GM19372 (cell line): ENCODE data around the gene LBHD1.
"Not testable (repeated sequence)": the region's sequence is repeated elsewhere in the genome, so short reads cannot be mapped to it uniquely, and the experiment has no call there.

Experiments used
- ATAC-seq: cut with Tn5 transposase; IDR thresholded peaks from one replicate; pipeline ENCODE4 v1.9.1; 2021; ENCODE audit warnings: mild to moderate bottlenecking, low read depth, moderate library complexity; ENCODE audit not compliant: unreplicated experiment

LBHD1 gene

GRCh38 chr11:62621567-62622470, 50.2 kb downstream of the LBHD1 start, which contains the start of gene B3GAT3:
B3GAT3 (minus strand) TSS chr11:62621986; CDS start chr11:62621947, 39 bp downstream.
- ATAC-seq: peak; percentile 96

GRCh38 chr11:62621027-62621566, 51.0 kb downstream of the LBHD1 start:
- ATAC-seq: no peak

DNA sequence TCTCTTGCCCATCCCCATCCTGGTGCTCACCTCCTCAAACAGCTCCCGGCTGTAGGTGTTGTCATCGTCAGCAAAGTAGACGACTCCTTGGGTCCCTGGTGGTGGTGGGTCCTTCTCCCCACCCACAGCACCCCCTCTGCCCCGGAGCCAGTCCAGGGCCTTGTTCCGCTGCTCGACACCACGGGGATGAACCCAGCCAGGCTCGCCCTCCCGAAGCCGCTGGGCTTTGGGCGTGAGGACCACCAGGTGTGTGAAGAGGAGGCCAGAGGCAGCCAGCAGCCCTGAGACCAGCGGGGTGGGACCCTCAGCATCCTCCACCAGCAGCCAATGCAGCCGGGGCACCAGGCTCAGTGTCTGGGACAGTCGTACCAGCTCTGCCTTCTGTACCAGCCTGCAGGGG, 55.1 kb downstream of the LBHD1 start:
- not testable (repeated sequence) for ATAC-seq

GRCh38 chr11:62615521-62615920, 56.5 kb downstream of the LBHD1 start:
- no peak for ATAC-seq

DNA sequence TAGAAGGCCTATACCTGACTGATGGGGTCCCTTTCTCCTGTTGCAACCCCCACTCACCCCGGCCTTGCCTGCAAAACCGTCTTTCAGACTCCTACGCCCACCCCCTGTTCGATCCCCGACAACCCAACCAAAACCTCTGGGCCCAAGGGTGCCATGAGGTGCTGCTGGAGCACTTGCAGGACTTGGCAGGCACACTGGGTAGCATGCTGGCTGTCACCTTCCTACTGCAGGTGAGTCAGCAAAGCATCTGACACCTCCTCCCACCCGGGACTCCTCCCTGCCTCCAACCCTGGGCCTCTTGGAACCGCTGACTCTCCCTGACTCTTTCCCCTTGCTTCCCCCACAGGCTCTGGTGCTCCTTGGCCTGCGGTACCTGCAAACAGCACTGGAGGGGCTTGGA, 57.8 kb downstream of the LBHD1 start:
- ATAC-seq: no peak

DNA sequence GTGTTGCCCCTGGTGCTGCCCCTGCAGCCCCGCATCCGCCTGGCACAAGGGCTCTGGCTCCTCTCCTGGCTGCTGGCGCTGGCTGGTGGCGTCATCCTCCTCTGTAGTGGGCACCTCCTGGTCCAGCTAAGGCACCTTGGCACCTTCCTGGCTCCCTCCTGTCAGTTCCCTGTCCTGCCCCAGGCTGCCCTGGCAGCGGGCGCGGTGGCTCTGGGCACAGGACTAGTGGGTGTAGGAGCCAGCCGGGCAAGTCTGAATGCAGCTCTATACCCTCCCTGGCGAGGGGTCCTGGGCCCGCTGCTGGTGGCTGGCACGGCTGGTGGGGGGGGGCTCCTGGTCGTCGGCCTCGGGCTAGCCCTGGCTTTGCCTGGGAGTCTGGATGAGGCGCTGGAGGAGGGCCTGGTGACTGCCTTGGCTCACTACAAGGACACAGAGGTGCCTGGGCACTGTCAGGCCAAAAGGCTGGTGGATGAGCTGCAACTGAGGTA, 58.7 kb downstream of the LBHD1 start:
- ATAC-seq: no peak
